Coronary artery (tissue), 2 donors: ENCODE measurements around the gene GPR34.

ENCODE experiments used
- DNase-seq: peaks from one replicate; pipeline ENCODE4 v3.0.0-alpha.2; 2017; ENCODE audit warnings: low spot score
- H3K27ac ChIP-seq, 2 donors: fragments of 200-600 bp; sonication (generic); one replicate each; pipeline ENCODE4 v1.5.1; 2016 to 2019
- H3K4me3 ChIP-seq: fragments of 200-600 bp; sonication (generic); 2 replicates; pipeline ENCODE4 v1.5.1; 2016; ENCODE audit warnings: mild to moderate bottlenecking, moderate library complexity
- CTCF ChIP-seq: fragments of 200-600 bp; sonication (generic); IDR thresholded peaks from one replicate; pipeline ENCODE4 v1.5.1; 2019; ENCODE audit warnings: antibody characterized with exemption

Gene GPR34

DNA sequence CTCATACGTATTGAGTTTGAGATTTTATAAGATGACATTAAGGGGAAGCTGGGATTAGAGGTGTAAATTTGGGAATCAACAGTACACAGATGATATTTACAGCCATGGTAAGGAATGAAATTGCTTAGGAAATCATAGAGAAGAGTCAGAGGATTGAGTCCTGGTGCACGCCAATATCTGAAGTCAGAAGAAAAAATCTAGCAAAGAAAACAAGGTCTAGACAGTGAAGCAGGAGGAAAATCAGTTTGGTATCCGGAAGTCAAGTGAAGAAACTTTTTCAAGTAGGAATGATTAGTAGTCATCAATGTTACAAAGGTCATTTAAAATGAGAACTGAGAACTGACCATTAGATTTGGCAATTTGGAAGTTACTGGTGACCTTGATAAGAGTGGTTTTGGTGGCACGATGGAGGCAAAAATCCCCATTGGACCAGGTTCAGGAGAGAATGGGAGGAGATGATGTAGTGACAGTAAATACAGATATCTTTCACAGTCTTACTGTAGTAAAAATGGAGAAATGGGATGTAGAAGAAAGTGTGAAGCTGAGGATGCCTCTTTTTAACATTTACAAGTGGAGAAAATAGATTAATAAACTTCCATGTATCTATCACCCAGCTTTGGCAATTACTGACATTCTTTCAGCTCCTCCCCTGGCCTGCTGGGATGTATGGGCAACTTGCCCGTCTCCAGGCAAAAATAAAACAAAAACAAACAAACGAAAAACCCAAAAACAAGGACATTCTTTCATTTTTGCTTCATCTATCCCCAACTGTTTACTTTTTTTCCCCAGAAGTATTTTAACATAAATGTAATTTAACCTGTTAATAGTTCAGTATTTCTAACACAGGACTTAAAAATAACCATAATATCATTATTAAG lies 11.4 kb upstream of the GPR34 start:
- no peak for TF ChIP-seq CTCF
- peak overlapping the region in 1 of 2 donors; percentile 28 for H3K27ac ChIP-seq
- no peak for DNase-seq
- no peak overlapping the region for H3K4me3 ChIP-seq

DNA sequence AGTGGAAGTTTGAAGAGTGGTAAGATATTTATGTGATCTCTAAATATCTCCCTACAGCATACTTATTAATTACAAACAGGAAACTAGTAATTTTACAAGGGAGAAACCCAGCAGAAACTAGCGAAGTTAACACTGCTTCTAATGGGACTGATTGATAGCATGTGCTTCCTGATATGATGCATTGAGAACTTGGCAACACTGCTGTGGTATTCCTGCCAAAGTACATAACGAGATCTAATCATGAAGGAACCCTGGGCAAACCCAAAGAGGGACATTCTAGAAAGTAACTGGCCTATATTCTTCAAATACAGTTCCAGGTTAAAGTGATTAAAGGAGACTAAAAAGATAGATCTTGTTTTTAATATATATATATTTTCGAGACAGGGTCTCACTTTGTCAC lies 4.6 kb upstream of the GPR34 start:
- no peak for DNase-seq

DNA sequence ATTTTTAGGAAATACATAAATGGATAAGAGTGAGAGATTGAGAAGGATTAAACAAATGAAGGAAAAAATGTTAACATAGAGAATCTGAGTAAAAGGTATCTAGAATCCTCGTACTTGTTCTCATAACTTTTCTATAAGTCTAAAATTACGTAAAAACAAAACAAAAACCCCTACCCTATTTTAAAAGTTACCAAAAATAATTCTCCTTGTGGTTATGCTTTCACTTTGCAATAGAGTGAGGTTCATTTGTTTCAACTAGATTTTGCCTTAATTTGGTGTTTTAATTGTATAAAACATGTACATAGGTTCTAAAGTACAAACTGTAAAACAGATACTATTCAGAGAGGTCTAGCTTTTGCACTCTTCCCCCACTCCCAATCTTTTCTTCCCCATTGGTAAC lies 3.8 kb upstream of the GPR34 start:
- no peak overlapping the region for H3K4me3 ChIP-seq
- no peak for TF ChIP-seq CTCF
- no peak for DNase-seq
- H3K27ac ChIP-seq, result no peak overlapping the region

More for the DNA sequence above, 4.6 kb upstream of the GPR34 start:
- Histone ChIP-seq H3K4me3 (no peak overlapping the region), H3K27ac (no peak overlapping the region)
- TF ChIP-seq CTCF, result no peak

DNA sequence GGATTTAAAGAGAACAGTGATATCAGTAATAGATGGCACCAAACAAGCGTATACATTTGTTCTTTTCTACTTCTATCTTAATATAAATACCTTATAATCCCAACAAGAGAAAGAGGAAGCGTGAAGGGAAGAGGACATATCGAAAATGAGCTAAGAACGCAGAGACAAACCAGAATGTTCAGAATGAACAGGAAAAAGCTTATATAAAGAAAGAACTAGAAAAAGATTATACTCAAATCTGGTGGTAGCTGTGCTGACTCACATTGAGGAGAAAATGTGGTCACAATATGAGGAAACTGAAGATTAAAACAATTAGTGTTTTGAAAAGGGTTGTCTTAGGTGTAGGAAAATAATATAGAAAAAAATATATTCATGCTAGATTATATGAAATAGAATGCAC lies 2.0 kb upstream of the GPR34 start:
- Histone ChIP-seq H3K4me3 (no peak overlapping the region), H3K27ac (peak overlapping the region in 1 of 2 donors; percentile 22)
- TF ChIP-seq CTCF, result no peak
- no peak for DNase-seq

- TF ChIP-seq CTCF, result no peak
- no peak for DNase-seq
- Histone ChIP-seq H3K27ac (peak overlapping the region in 1 of 2 donors; percentile 1), H3K4me3 (no peak overlapping the region)
These were observed 617 bp upstream of the GPR34 start for GRCh38 chrX:41688156-41688555.

DNA sequence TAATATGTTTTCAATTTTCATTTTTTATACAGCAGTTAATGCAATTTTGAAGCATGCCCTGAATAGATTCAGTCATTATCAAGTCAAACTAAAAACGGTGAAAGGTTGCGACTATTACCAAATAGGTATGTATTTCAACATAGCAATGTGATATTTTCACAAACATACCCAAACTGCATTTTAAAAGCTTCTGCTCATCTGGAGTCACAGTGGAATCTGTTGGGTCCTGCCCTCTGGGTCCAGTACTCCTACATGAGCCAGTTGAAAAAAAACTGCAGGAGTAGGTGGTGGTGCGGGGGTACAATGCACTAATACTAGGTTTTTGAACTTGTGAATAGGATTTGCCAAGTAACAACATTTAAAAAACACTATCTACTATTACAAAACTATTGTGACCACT lies 938 bp downstream of the GPR34 start:
- no peak for DNase-seq
- peak overlapping the region in 1 of 2 donors; percentile 66 for H3K27ac ChIP-seq
- peak overlapping the region; percentile 25 for H3K4me3 ChIP-seq
- TF ChIP-seq CTCF, result no peak

GRCh38 chrX:41692162-41692749 lies 3.5 kb downstream of the GPR34 start:
- Histone ChIP-seq H3K27ac (peak overlapping the region; percentile 50 to 64), H3K4me3 (peak overlapping the region; percentile 12)
- TF ChIP-seq CTCF, result no peak
- no peak for DNase-seq
